Pancreas (tissue), 10 donors: Measurements from ENCODE around the gene HEPACAM2. TPM values are rescaled to one million over a fixed set of nuclear protein-coding genes. Genes with fewer than 3 reads are reported as not detected.

Source experiments
- ATAC-seq, 4 donors: fragments of 200-7000 bp; cut with Tn5 transposase; one replicate each; pipeline versions ENCODE4 v1.8.0 to v1.9.1; 2020; ENCODE audit warnings: mild to moderate bottlenecking in 4 of 4, moderate library complexity in 4 of 4
- DNase-seq, 6 donors: peaks; one replicate each; pipeline ENCODE4 v3.0.0-alpha.2; 2020
- FAIRE-seq: peaks from 2 replicates; lab custom pipeline; 2012; peaks lifted over from hg19 to GRCh38; lab: Jason Lieb, UNC
- H3K27ac ChIP-seq, 4 donors: fragments of 200-600 bp; sonication (generic); 1 replicate in 3 of 4; 2 replicates in 1 of 4; pipeline versions ENCODE4 v1.5.0 to v1.8.0; 2020
- H3K27me3 ChIP-seq, 4 donors: fragments of 200-600 bp; one replicate each; pipeline ENCODE4 v1.8.0; 2021
- H3K36me3 ChIP-seq, 3 donors: fragments of 200-600 bp; sonication (generic) in 1 of 3; one replicate each; pipeline versions ENCODE4 v1.5.0 to v1.8.0; 2020 to 2021
- H3K4me1 ChIP-seq, 3 donors: fragments of 200-600 bp; one replicate each; pipeline ENCODE4 v1.8.0; 2021
- H3K4me3 ChIP-seq, 4 donors: fragments of 200-600 bp; sonication (generic) in 2 of 4; one replicate each; pipeline versions ENCODE4 v1.5.0 to v1.8.0; 2020 to 2021
- H3K9me3 ChIP-seq, 4 donors: fragments of 200-600 bp; one replicate each; pipeline ENCODE4 v1.8.0; 2021
- WGBS, 2 donors: extraction: QIAGEN DNeasy Blood & Tissue Kit; methylation state at CpG; one replicate each; pipeline ENCODE4 v1.1.7; 2013; 5-methylcytosine and 5-hydroxymethylcytosine counted together
- intact Hi-C, 3 donors: fragments of 100-400 bp; cut with DNase I; formaldehyde crosslinking; loops; one replicate each; pipeline versions ENCODE4 v1.11.1 to v1.14.2; 2022
- polyA plus RNA-seq, 2 donors: library from polyadenylated mRNA; stranded (reverse); fragments of 200-250 nt; gene quantifications; one replicate each; pipeline ENCODE4 v1.2.3, GENCODE V29; 2013
- total RNA-seq, 6 donors: library from RNA; stranded (reverse); fragmentation: NEBNext Ultra II Directional in 4 of 6; extraction: Animal tissue kit (Norgen Biotek cat#: 25700) in 4 of 6; gene quantifications; one replicate each; pipeline versions ENCODE4 v1.2.1 to v1.2.4, GENCODE V29; 2021 to 2023
- TF ChIP-seq, protein P1 (sequence below), 4 donors: fragments of 200-600 bp; sonication (generic) in 3 of 4; IDR thresholded peaks; one replicate each; pipeline versions ENCODE4 v1.5.0 to v1.8.0; 2021; ENCODE audit warnings: antibody characterized with exemption in 4 of 4
- donor health status: healthy with polysubstance abuse.
- donor health status: DM: no; HTN: no; CAD: no; lungs with moderate emphysema.
- donor health status: DM: no; HTN: no; CAD: no.
- donor health status: control.
- donor health status: control.
- donor health status: Bipolar disorder and iron deficiency.
- donor health status: DM: yes; HTN: yes; CAD: no.
- donor health status: DM: no; HTN: no; CAD: no.
- donor health status: DM: no; HTN: no; CAD: no.
- donor health status: DM: yes; HTN: yes; CAD: no.

The HEPACAM2 gene
- total and polyA plus RNA-seq, 8 donors: 0.65 to 28.0 (median 4.1) TPM

GRCh38 chr7:93245525-93246432 is 19.5 kb upstream of the HEPACAM2 start:
- H3K36me3 ChIP-seq: no peaks in the 10 kb centered on the region
- H3K27me3 ChIP-seq: no peaks in the 10 kb centered on the region
- peak in 3 of 4 donors; percentile 57 to 76 (median 72) for ATAC-seq
- peaks cover 0 to 4% (median 0%) of the 10 kb centered on the region in 3 donors for H3K4me1 ChIP-seq
- no peaks in the 10 kb centered on the region for H3K9me3 ChIP-seq
- FAIRE-seq: peak; percentile 84
- TF ChIP-seq, protein P1, sequence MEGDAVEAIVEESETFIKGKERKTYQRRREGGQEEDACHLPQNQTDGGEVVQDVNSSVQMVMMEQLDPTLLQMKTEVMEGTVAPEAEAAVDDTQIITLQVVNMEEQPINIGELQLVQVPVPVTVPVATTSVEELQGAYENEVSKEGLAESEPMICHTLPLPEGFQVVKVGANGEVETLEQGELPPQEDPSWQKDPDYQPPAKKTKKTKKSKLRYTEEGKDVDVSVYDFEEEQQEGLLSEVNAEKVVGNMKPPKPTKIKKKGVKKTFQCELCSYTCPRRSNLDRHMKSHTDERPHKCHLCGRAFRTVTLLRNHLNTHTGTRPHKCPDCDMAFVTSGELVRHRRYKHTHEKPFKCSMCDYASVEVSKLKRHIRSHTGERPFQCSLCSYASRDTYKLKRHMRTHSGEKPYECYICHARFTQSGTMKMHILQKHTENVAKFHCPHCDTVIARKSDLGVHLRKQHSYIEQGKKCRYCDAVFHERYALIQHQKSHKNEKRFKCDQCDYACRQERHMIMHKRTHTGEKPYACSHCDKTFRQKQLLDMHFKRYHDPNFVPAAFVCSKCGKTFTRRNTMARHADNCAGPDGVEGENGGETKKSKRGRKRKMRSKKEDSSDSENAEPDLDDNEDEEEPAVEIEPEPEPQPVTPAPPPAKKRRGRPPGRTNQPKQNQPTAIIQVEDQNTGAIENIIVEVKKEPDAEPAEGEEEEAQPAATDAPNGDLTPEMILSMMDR (IDR thresholded peaks at IDR 0.05): peak in 3 of 4 donors; percentile 20 to 60 (median 52)
- intact Hi-C loops: no loop called here
- DNase-seq: no peak
- WGBS, 2 donors: 14 to 15% methylated on average over 9 of the region's 9 CpGs
- H3K27ac ChIP-seq: no peak overlapping the region
- peak overlapping the region in 1 of 4 donors; percentile 17 for H3K4me3 ChIP-seq

- Histone ChIP-seq H3K27ac (no peak overlapping the region), H3K36me3 (no peaks in the 10 kb centered on the region), H3K4me3 (no peak overlapping the region), H3K9me3 (no peaks in the 10 kb centered on the region), H3K27me3 (no peaks in the 10 kb centered on the region), H3K4me1 (peaks cover 0 to 7% (median 4%) of the 10 kb centered on the region in 3 donors)
- TF ChIP-seq, protein P1 (IDR thresholded peaks at IDR 0.05): no peak
- ATAC-seq (no peak), FAIRE-seq (no peak), DNase-seq (no peak)
- intact Hi-C loops: no loop called here
- WGBS, 2 donors: 88 to 94% methylated on average over 3 of the region's 3 CpGs
Measured at GRCh38 chr7:93242106-93242505, 15.8 kb upstream of the HEPACAM2 start.

- no peak for FAIRE-seq
- intact Hi-C loops: no loop called here
- WGBS, 2 donors: 61 to 69% methylated on average over 4 of the region's 4 CpGs
Measured at GRCh38 chr7:93239824-93240223, 13.6 kb upstream of the HEPACAM2 start.

DNA sequence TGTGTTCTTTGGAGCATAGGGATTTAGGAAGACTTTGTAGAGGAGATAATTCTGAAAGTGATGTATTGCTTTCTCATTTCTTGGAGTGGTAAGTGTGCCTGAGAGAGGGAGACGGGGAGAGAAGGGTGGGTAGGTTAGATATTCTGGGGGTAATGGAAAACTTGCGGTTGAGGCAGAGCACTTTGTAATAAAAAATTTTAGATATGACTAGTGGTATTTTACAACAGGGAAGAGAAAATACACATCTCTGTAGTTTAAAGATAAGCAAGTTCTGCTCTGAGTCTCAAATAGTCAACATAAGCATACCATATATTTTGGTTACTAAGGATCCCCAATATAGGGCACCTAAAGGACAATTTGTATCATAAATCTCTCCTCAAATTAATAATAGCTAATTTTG is 12.5 kb upstream of the HEPACAM2 start:
- Histone ChIP-seq H3K4me3 (no peak overlapping the region), H3K36me3 (no peaks in the 10 kb centered on the region), H3K27ac (no peak overlapping the region), H3K4me1 (peaks cover under 1 to 9% (median 2%) of the 10 kb centered on the region in 3 donors), H3K27me3 (no peaks in the 10 kb centered on the region), H3K9me3 (no peaks in the 10 kb centered on the region)
- TF ChIP-seq, protein P1 (IDR thresholded peaks at IDR 0.05): no peak
- WGBS, 2 donors: 68 to 74% methylated on average over 2 of the region's 2 CpGs
- DNase-seq (no peak), ATAC-seq (no peak), FAIRE-seq (no peak)
- intact Hi-C loops: no loop called here

More at GRCh38 chr7:93239824-93240223, 13.6 kb upstream of the HEPACAM2 start:
- Histone ChIP-seq H3K27me3 (no peaks in the 10 kb centered on the region), H3K27ac (no peak overlapping the region), H3K9me3 (no peaks in the 10 kb centered on the region), H3K4me3 (no peak overlapping the region), H3K4me1 (peaks cover 0 to 7% (median 0%) of the 10 kb centered on the region in 3 donors), H3K36me3 (no peaks in the 10 kb centered on the region)
- ATAC-seq (no peak), DNase-seq (no peak)
- TF ChIP-seq, protein P1 (IDR thresholded peaks at IDR 0.05): no peak

GRCh38 chr7:93238131-93238530 is 11.9 kb upstream of the HEPACAM2 start:
- intact Hi-C loops: no loop called here
- 52 to 59% methylated on average over 4 of the region's 4 CpGs for WGBS, 2 donors
- peaks cover 6 to 15% (median 8%) of the 10 kb centered on the region in 3 donors for H3K4me1 ChIP-seq
- H3K9me3 ChIP-seq: no peaks in the 10 kb centered on the region
- H3K36me3 ChIP-seq: no peaks in the 10 kb centered on the region
- TF ChIP-seq, protein P1 (IDR thresholded peaks at IDR 0.05): no peak
- no peak for DNase-seq
- no peak overlapping the region for H3K4me3 ChIP-seq
- ATAC-seq: no peak
- H3K27me3 ChIP-seq: no peaks in the 10 kb centered on the region
- FAIRE-seq: no peak
- H3K27ac ChIP-seq: no peak overlapping the region
